Measurements from ENCODE around the gene TRIM52.

DNA sequence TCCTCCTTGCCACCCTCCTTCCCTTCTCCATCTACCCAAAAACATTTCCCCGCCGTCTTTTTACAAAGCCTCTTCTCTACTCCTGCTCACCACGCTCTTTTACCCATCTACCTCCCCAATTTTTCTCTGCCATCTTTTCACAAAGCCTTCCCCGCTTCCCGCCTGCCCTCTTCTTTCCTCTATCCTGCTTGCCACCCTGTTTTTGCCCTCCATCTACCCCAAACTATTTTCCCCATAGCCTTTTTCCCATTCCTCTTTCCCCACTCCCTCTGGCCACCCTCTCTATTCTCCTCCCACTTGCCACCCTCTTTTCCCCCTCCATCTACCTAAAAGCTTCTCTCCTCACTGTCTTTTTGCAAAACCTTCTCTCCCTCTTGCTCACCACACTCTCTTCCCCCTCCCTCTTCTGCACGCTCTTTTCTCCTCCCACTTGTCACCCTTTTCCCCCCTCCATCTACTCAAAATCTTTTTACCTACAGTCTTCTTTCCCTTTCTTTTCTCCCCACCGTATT lies 19.4 kb upstream of the TRIM52 start:
- TF ChIP-seq, protein P1, sequence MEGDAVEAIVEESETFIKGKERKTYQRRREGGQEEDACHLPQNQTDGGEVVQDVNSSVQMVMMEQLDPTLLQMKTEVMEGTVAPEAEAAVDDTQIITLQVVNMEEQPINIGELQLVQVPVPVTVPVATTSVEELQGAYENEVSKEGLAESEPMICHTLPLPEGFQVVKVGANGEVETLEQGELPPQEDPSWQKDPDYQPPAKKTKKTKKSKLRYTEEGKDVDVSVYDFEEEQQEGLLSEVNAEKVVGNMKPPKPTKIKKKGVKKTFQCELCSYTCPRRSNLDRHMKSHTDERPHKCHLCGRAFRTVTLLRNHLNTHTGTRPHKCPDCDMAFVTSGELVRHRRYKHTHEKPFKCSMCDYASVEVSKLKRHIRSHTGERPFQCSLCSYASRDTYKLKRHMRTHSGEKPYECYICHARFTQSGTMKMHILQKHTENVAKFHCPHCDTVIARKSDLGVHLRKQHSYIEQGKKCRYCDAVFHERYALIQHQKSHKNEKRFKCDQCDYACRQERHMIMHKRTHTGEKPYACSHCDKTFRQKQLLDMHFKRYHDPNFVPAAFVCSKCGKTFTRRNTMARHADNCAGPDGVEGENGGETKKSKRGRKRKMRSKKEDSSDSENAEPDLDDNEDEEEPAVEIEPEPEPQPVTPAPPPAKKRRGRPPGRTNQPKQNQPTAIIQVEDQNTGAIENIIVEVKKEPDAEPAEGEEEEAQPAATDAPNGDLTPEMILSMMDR (IDR thresholded peaks at IDR 0.05): no peak
- no peak for TF ChIP-seq EZH2phosphoT487 (IDR thresholded peaks at IDR 0.05)

Measured in neural progenitor cell (in vitro differentiated cells).